Measurements from ENCODE around the gene THAP4. TPM values are rescaled to one million over a fixed set of nuclear protein-coding genes. Genes with fewer than 3 reads are reported as not detected.

The THAP4 gene
- total RNA-seq, 1 donor from 2014 or later: 46.0 TPM

GRCh38 chr2:241638940-241639339 lies 2.0 kb upstream of the THAP4 start:
- DNase-seq (ENCODE audit: low read depth): no peak
- no peak overlapping the region for H3K27ac ChIP-seq (ENCODE audit: low read depth, low read length)
- TF ChIP-seq CTCF (IDR thresholded peaks at IDR 0.05; ENCODE audit: insufficient read depth, low read depth, low read length) (no peak), EZH2 (IDR thresholded peaks at IDR 0.05; ENCODE audit: insufficient read depth, low read length) (no peak)
- H2AFZ ChIP-seq (ENCODE audit: low read depth, low read length): no peak overlapping the region
- H3K4me2 ChIP-seq (ENCODE audit: low read length): peak overlapping the region; percentile 87
- no peak overlapping the region for H3K4me3 ChIP-seq (ENCODE audit: insufficient read depth, low read depth, low read length)
- Mint-ChIP-seq H3K4me3 (ENCODE audit: unreplicated experiment) (peak overlapping the region; percentile 97), H3K4me1 (ENCODE audit: low read depth, unreplicated experiment) (peaks cover 36% of the 10 kb centered on the region), H3K9me3 (ENCODE audit: unreplicated experiment) (no peaks in the 10 kb centered on the region), H3K27ac (ENCODE audit: unreplicated experiment) (peak overlapping the region; percentile 89), H3K27me3 (ENCODE audit: low read depth, unreplicated experiment) (no peaks in the 10 kb centered on the region), H3K36me3 (ENCODE audit: low read depth, unreplicated experiment) (peaks cover 19% of the 10 kb centered on the region)
- H3K9me3 ChIP-seq (ENCODE audit: insufficient read depth, low read depth, low read length): no peaks in the 10 kb centered on the region
- no peak overlapping the region for H3K9ac ChIP-seq (ENCODE audit: low read length)
- no peaks in the 10 kb centered on the region for H3K27me3 ChIP-seq (ENCODE audit: insufficient read depth, low read length)
- peaks cover 72% of the 10 kb centered on the region for H4K20me1 ChIP-seq (ENCODE audit: insufficient read depth, low read length)
- H3K36me3 ChIP-seq (ENCODE audit: insufficient read depth, low read length): no peaks in the 10 kb centered on the region
- peaks cover 90% of the 10 kb centered on the region for H3K79me2 ChIP-seq (ENCODE audit: insufficient read depth, low read length)
- no peak for FAIRE-seq
- H3K4me1 ChIP-seq (ENCODE audit: insufficient read depth, low read length): peaks cover 8% of the 10 kb centered on the region

- no peak for DNase-seq (ENCODE audit: low read depth)
- Histone ChIP-seq H3K4me2 (ENCODE audit: low read length) (peak overlapping the region; percentile 87), H3K9ac (ENCODE audit: low read length) (peak overlapping the region; percentile 96), H3K4me1 (ENCODE audit: insufficient read depth, low read length) (peaks cover 8% of the 10 kb centered on the region), H3K36me3 (ENCODE audit: insufficient read depth, low read length) (peaks cover 4% of the 10 kb centered on the region), H3K27me3 (ENCODE audit: insufficient read depth, low read length) (no peaks in the 10 kb centered on the region), H4K20me1 (ENCODE audit: insufficient read depth, low read length) (peaks cover 74% of the 10 kb centered on the region), H3K79me2 (ENCODE audit: insufficient read depth, low read length) (peaks cover 90% of the 10 kb centered on the region), H2AFZ (ENCODE audit: low read depth, low read length) (peak overlapping the region; percentile 100), H3K27ac (ENCODE audit: low read depth, low read length) (peak overlapping the region; percentile 99), H3K4me3 (ENCODE audit: insufficient read depth, low read depth, low read length) (peak overlapping the region; percentile 95), H3K9me3 (ENCODE audit: insufficient read depth, low read depth, low read length) (no peaks in the 10 kb centered on the region)
- FAIRE-seq: no peak
- Mint-ChIP-seq H3K4me1 (ENCODE audit: low read depth, unreplicated experiment) (peaks cover 36% of the 10 kb centered on the region), H3K27ac (ENCODE audit: unreplicated experiment) (peak overlapping the region; percentile 89), H3K4me3 (ENCODE audit: unreplicated experiment) (peak overlapping the region; percentile 97), H3K36me3 (ENCODE audit: low read depth, unreplicated experiment) (peaks cover 17% of the 10 kb centered on the region), H3K27me3 (ENCODE audit: low read depth, unreplicated experiment) (no peaks in the 10 kb centered on the region), H3K9me3 (ENCODE audit: unreplicated experiment) (no peaks in the 10 kb centered on the region)
- TF ChIP-seq EZH2 (IDR thresholded peaks at IDR 0.05; ENCODE audit: insufficient read depth, low read length) (no peak), CTCF (IDR thresholded peaks at IDR 0.05; ENCODE audit: insufficient read depth, low read depth, low read length) (no peak)
These were observed 1.1 kb upstream of the THAP4 start for GRCh38 chr2:241637795-241638660.
